SK-N-MC (cell line): ENCODE measurements around the gene DNHD1.

Experiments used
- EZH2 ChIP-seq: fragments of 200-600 bp; sonication (generic); IDR thresholded peaks from one replicate; pipeline ENCODE4 v1.6.1; 2017; ENCODE audit warnings: antibody characterized with exemption
- FOXP2 ChIP-seq: optimal IDR thresholded peaks from 2 replicates; pipeline ENCODE3; 2011; ENCODE audit warnings: mild to moderate bottlenecking, moderate library complexity; ENCODE audit not compliant: insufficient read depth; ENCODE audit errors: extremely low read length, control extremely low read depth
- POLR2AphosphoS5 ChIP-seq: IDR thresholded peaks from 2 replicates; pipeline ENCODE4 v1.6.1; 2012; ENCODE audit warnings: mild to moderate bottlenecking, low read depth, low read length, borderline replicate concordance

DNA sequence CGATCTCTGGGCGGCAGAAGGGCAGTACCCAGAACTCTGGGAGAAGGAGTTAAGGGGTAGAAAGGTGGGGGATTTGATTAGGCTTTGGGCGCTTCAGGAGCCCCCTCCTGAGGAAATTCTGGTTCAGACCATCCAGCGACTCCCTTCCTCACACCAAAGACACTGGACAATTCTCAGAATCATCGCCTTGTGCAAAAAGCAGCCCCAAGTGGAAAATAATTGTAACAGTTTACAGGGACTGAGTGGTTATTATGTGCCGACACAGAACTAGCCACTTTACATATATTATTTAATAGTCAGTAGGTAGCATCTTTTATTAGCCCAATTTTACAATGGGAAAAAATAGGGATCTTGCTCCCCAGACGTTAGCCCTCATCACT, 22.7 kb upstream of the DNHD1 start:
- TF ChIP-seq POLR2AphosphoS5 (no peak), EZH2 (no peak), FOXP2 (no peak)
